DMS53 treated with DMSO at 0.1 percent for 48 hours (cell line): ENCODE data around the gene LTBP4.
"Not testable (repeated sequence)": the region's sequence is repeated elsewhere in the genome, so short reads cannot be mapped to it uniquely, and the experiment has no call there.

Experiments
- DNase-seq: peaks from one replicate; lab custom pipeline; 2025; ENCODE audit not compliant: unreplicated experiment; lab: John Stamatoyannopoulos, UW

The LTBP4 gene

GRCh38 chr19:40624369-40625153, 23.4 kb downstream of the LTBP4 start:
- DNase-seq: not testable (repeated sequence)

- no peak for DNase-seq
Observed at GRCh38 chr19:40625406-40626120, 24.4 kb downstream of the LTBP4 start.

- no peak for DNase-seq
Observed at GRCh38 chr19:40626918-40627317, 25.7 kb downstream of the LTBP4 start.

GRCh38 chr19:40627486-40628279, 26.5 kb downstream of the LTBP4 start:
- no peak for DNase-seq

GRCh38 chr19:40629346-40629745, 28.2 kb downstream of the LTBP4 start:
- DNase-seq: no peak

GRCh38 chr19:40630571-40631160, 29.5 kb downstream of the LTBP4 start:
- no peak for DNase-seq

GRCh38 chr19:40632311-40633036, 31.3 kb downstream of the LTBP4 start:
- DNase-seq: no peak

GRCh38 chr19:40633207-40633606, 32.0 kb downstream of the LTBP4 start:
- no peak for DNase-seq

- DNase-seq: no peak
Observed at GRCh38 chr19:40638327-40638726, 37.2 kb downstream of the LTBP4 start.

- DNase-seq: no peak
Observed at GRCh38 chr19:40639638-40639982, 38.4 kb downstream of the LTBP4 start.

- DNase-seq: no peak
Observed at GRCh38 chr19:40640744-40641143, 39.6 kb downstream of the LTBP4 start.

- no peak for DNase-seq
Observed at GRCh38 chr19:40641281-40641680, 40.1 kb downstream of the LTBP4 start.

- DNase-seq: no peak
Observed at GRCh38 chr19:40642051-40642706, 41.0 kb downstream of the LTBP4 start.

GRCh38 chr19:40642757-40643305, 41.7 kb downstream of the LTBP4 start:
- DNase-seq: no peak

- peak; percentile 40 for DNase-seq
Observed at GRCh38 chr19:40646743-40647254, 45.6 kb downstream of the LTBP4 start.

- DNase-seq: not testable (repeated sequence)
Observed at GRCh38 chr19:40649903-40650675, 48.9 kb downstream of the LTBP4 start.

- DNase-seq: no peak
Observed at GRCh38 chr19:40650749-40651305, 49.7 kb downstream of the LTBP4 start.

GRCh38 chr19:40652303-40652702, 51.1 kb downstream of the LTBP4 start:
- not testable (repeated sequence) for DNase-seq

- DNase-seq: not testable (repeated sequence)
Observed at GRCh38 chr19:40655684-40656083, 54.5 kb downstream of the LTBP4 start.
